Measurements from ENCODE around the gene OR4D2. TPM values are rescaled to one million over a fixed set of nuclear protein-coding genes. Genes with fewer than 3 reads are reported as not detected.
A peak's percentile ranks its signal among the peaks of the same experiment; 100 is the strongest.

Gene OR4D2
- total and polyA plus RNA-seq, 2 of the 13 experiments (the other 11 are each of a cell fraction or from before 2014, with no cell fraction given), result not detected

- FAIRE-seq (no peak), ATAC-seq (no peak), DNase-seq (ENCODE audit: low spot score) (no peak)
- no peak overlapping the region for H2AFZ ChIP-seq (ENCODE audit: low read length)
- no TSS peak for BruUV-seq (replicated peaks)
- intact Hi-C loops (cut with micrococcal nuclease; ENCODE audit: unreplicated experiment), result no loop called here
- peaks cover 0 to 12% of the 10 kb centered on the region in 2 experiments; a peak in 4 of 5 replicates for H3K27me3 ChIP-seq (ENCODE audit: control insufficient read depth in 1 of 2, insufficient read depth in 2 of 2, low read length in 2 of 2)
- H3K27ac ChIP-seq (ENCODE audit: extremely low read length, insufficient read depth, low read length), result no peak overlapping the region
- ChIA-PET CTCF (ENCODE audit: low intra/inter-chr PET ratio, low total read pairs) (no interaction called here), POLR2A (no interaction called here)
- H4K20me1 ChIP-seq (ENCODE audit: insufficient read depth, low read length), result no peaks in the 10 kb centered on the region
- WGBS (ENCODE audit: low lambda C conversion rate), result 20% methylated on average over 7 of the region's 7 CpGs
- peak; percentile 93 for TF ChIP-seq MIER2 (CRISPR knock-in tag; IDR thresholded peaks at IDR 0.05)
- TF ChIP-seq REST (IDR thresholded peaks at IDR 0.05; ENCODE audit: borderline replicate concordance in 1 of 2, low read depth in 1 of 2, low read length in 2 of 2), result peak; percentile 54 to 95
- TF ChIP-seq ZNF501 (CRISPR knock-in tag; IDR thresholded peaks at IDR 0.05), result no peak
- TF ChIP-seq ZNF562 (CRISPR knock-in tag; IDR thresholded peaks at IDR 0.05; ENCODE audit: borderline replicate concordance), result no peak
- TF ChIP-seq EHMT2 (IDR thresholded peaks at IDR 0.05; ENCODE audit: borderline replicate concordance, low read depth, low read length), result peak; percentile 79
- no peak overlapping the region for H3K4me3 ChIP-seq (replicated peaks in 1 of 3; ENCODE audit: insufficient read depth in 1 of 3, low read depth in 2 of 3, low read length in 3 of 3)
- in situ Hi-C loops (cut with HindIII; ENCODE audit: extremely low pct_ligation_motif_present, low pct_unique_long_range_greater_than_20kb), result no loop called here
- H3K36me3 ChIP-seq (replicated peaks in 1 of 2; ENCODE audit: control insufficient read depth in 1 of 2, insufficient read depth in 2 of 2, low read length in 2 of 2), result no peaks in the 10 kb centered on the region
- H3K4me2 ChIP-seq (ENCODE audit: low read depth, low read length), result no peak overlapping the region
- no peaks in the 10 kb centered on the region for H3K79me2 ChIP-seq (ENCODE audit: insufficient read depth, low read length)
- H3K4me1 ChIP-seq (ENCODE audit: insufficient read depth, low read length), result no peaks in the 10 kb centered on the region
- H3K9ac ChIP-seq (ENCODE audit: insufficient read depth, low read depth, low read length), result no peak overlapping the region
- H3K9me3 ChIP-seq (ENCODE audit: low read length), result no peaks in the 10 kb centered on the region
Measured at GRCh38 chr17:58176200-58176599, 9.4 kb downstream of the OR4D2 start.

All from HepG2 (cell line).